Muscle layer of duodenum (tissue), 2 donors: ENCODE results near the gene SLC26A4.
"Not testable (repeated sequence)": the region's sequence is repeated elsewhere in the genome, so short reads cannot be mapped to it uniquely, and the experiment has no call there.

Experiments used
- H3K27ac ChIP-seq: one replicate; pipeline ENCODE4 v1.7.0; 2013; ENCODE audit warnings: mild to moderate bottlenecking, low read length
- H3K27me3 ChIP-seq: one replicate; pipeline ENCODE4 v1.7.0; 2013; ENCODE audit warnings: low read depth, mild to moderate bottlenecking, control low read depth, low read length
- H3K36me3 ChIP-seq, 2 donors: one replicate each; pipeline ENCODE4 v1.7.0; 2013; ENCODE audit warnings: low read length in 2 of 2, control low read depth in 1 of 2, mild to moderate bottlenecking in 1 of 2; ENCODE audit not compliant: insufficient read depth in 2 of 2, control insufficient read depth in 1 of 2
- H3K4me1 ChIP-seq, 2 donors: one replicate each; pipeline ENCODE4 v1.7.0; 2013; ENCODE audit warnings: low read length in 2 of 2, mild to moderate bottlenecking in 2 of 2, control low read depth in 1 of 2, moderate library complexity in 1 of 2; ENCODE audit not compliant: insufficient read depth in 2 of 2, control insufficient read depth in 1 of 2
- H3K4me3 ChIP-seq, 2 donors: one replicate each; pipeline ENCODE4 v1.7.0; 2013; ENCODE audit warnings: low read length in 2 of 2, low read depth in 1 of 2, mild to moderate bottlenecking in 1 of 2
- H3K9me3 ChIP-seq, 2 donors: one replicate each; pipeline ENCODE4 v1.7.0; 2013; ENCODE audit warnings: low read length in 2 of 2, control low read depth in 1 of 2, mild to moderate bottlenecking in 1 of 2; ENCODE audit not compliant: control insufficient read depth in 1 of 2
- donor health status: healthy.

Gene SLC26A4

GRCh38 chr7:107631588-107632491 lies 28.8 kb upstream of the SLC26A4 start:
- Histone ChIP-seq H3K27me3 (no peaks in the 10 kb centered on the region), H3K36me3 (no peaks in the 10 kb centered on the region), H3K4me3 (no peak overlapping the region), H3K4me1 (peaks cover 0 to 4% of the 10 kb centered on the region in 2 donors), H3K27ac (no peak overlapping the region), H3K9me3 (no peaks in the 10 kb centered on the region)

GRCh38 chr7:107632492-107632865 lies 28.1 kb upstream of the SLC26A4 start:
- peaks cover 0 to 4% of the 10 kb centered on the region in 2 donors for H3K4me1 ChIP-seq
- no peak overlapping the region for H3K27ac ChIP-seq
- no peaks in the 10 kb centered on the region for H3K9me3 ChIP-seq
- H3K27me3 ChIP-seq = no peaks in the 10 kb centered on the region
- H3K4me3 ChIP-seq = no peak overlapping the region
- H3K36me3 ChIP-seq = no peaks in the 10 kb centered on the region

GRCh38 chr7:107638594-107638993 lies 22.0 kb upstream of the SLC26A4 start:
- H3K4me3 ChIP-seq = no peak overlapping the region
- no peak overlapping the region for H3K27ac ChIP-seq
- peaks cover 0 to 4% of the 10 kb centered on the region in 2 donors for H3K4me1 ChIP-seq
- no peaks in the 10 kb centered on the region for H3K27me3 ChIP-seq
- no peaks in the 10 kb centered on the region for H3K36me3 ChIP-seq
- H3K9me3 ChIP-seq = no peaks in the 10 kb centered on the region

- not testable (repeated sequence) for H3K36me3 ChIP-seq, H3K9me3 ChIP-seq, H3K27me3 ChIP-seq, H3K4me3 ChIP-seq, H3K27ac ChIP-seq, H3K4me1 ChIP-seq
Observed at GRCh38 chr7:107639070-107639469, 21.6 kb upstream of the SLC26A4 start.

- H3K27me3 ChIP-seq = no peaks in the 10 kb centered on the region
- no peaks in the 10 kb centered on the region for H3K9me3 ChIP-seq
- H3K36me3 ChIP-seq = no peaks in the 10 kb centered on the region
- no peaks in the 10 kb centered on the region for H3K4me1 ChIP-seq
- H3K4me3 ChIP-seq = no peak overlapping the region
- H3K27ac ChIP-seq = no peak overlapping the region
Observed at GRCh38 chr7:107641676-107642075, 19.0 kb upstream of the SLC26A4 start.

- H3K9me3 ChIP-seq = no peaks in the 10 kb centered on the region
- no peak overlapping the region for H3K4me3 ChIP-seq
- H3K4me1 ChIP-seq = no peaks in the 10 kb centered on the region
- H3K27me3 ChIP-seq = no peaks in the 10 kb centered on the region
- no peaks in the 10 kb centered on the region for H3K36me3 ChIP-seq
- no peak overlapping the region for H3K27ac ChIP-seq
Observed at GRCh38 chr7:107642501-107642900, 18.1 kb upstream of the SLC26A4 start.

GRCh38 chr7:107643407-107643806 lies 17.2 kb upstream of the SLC26A4 start:
- H3K4me3 ChIP-seq = no peak overlapping the region
- H3K27ac ChIP-seq = no peak overlapping the region
- no peaks in the 10 kb centered on the region for H3K36me3 ChIP-seq
- no peaks in the 10 kb centered on the region for H3K27me3 ChIP-seq
- H3K4me1 ChIP-seq = no peaks in the 10 kb centered on the region
- no peaks in the 10 kb centered on the region for H3K9me3 ChIP-seq

GRCh38 chr7:107643938-107644308 lies 16.7 kb upstream of the SLC26A4 start:
- H3K4me1 ChIP-seq = no peaks in the 10 kb centered on the region
- H3K27me3 ChIP-seq = no peaks in the 10 kb centered on the region
- no peaks in the 10 kb centered on the region for H3K9me3 ChIP-seq
- H3K36me3 ChIP-seq = no peaks in the 10 kb centered on the region
- H3K4me3 ChIP-seq = no peak overlapping the region
- no peak overlapping the region for H3K27ac ChIP-seq

- Histone ChIP-seq H3K4me1 (no peaks in the 10 kb centered on the region), H3K36me3 (no peaks in the 10 kb centered on the region), H3K27ac (no peak overlapping the region), H3K9me3 (no peaks in the 10 kb centered on the region), H3K27me3 (no peaks in the 10 kb centered on the region), H3K4me3 (no peak overlapping the region)
Observed at GRCh38 chr7:107644309-107644974, 16.2 kb upstream of the SLC26A4 start.

GRCh38 chr7:107652642-107653041 lies 8.0 kb upstream of the SLC26A4 start:
- Histone ChIP-seq H3K4me3 (no peak overlapping the region), H3K27me3 (no peaks in the 10 kb centered on the region), H3K27ac (no peak overlapping the region), H3K4me1 (no peaks in the 10 kb centered on the region), H3K9me3 (peaks cover 0 to 2% of the 10 kb centered on the region in 2 donors), H3K36me3 (no peaks in the 10 kb centered on the region)

- H3K27me3 ChIP-seq = peaks cover 30% of the 10 kb centered on the region
- H3K4me1 ChIP-seq = peaks cover 0 to 17% of the 10 kb centered on the region in 2 donors
- no peaks in the 10 kb centered on the region for H3K9me3 ChIP-seq
- no peak overlapping the region for H3K4me3 ChIP-seq
- H3K36me3 ChIP-seq = no peaks in the 10 kb centered on the region
- H3K27ac ChIP-seq = no peak overlapping the region
Observed at GRCh38 chr7:107658467-107658866, 2.2 kb upstream of the SLC26A4 start.
